Chondrocyte (in vitro differentiated cells): ENCODE results near the gene NR2F1-AS1. TPM values are rescaled to one million over a fixed set of nuclear protein-coding genes. Genes with fewer than 3 reads are reported as not detected.

ENCODE experiments used
- DNase-seq: peaks from one replicate; pipeline ENCODE4 v3.0.0; 2021; ENCODE audit warnings: mixed read lengths, low spot score
- H3K27ac Mint-ChIP-seq: one replicate; pipeline ENCODE4 v1.8.0; 2021; ENCODE audit warnings: mild to moderate bottlenecking, moderate library complexity, mixed read lengths; ENCODE audit not compliant: unreplicated experiment
- H3K27me3 Mint-ChIP-seq: 2 replicates; pipeline ENCODE4 v1.8.0; 2021; ENCODE audit warnings: low read depth, mixed read lengths
- H3K36me3 Mint-ChIP-seq: 2 replicates; pipeline ENCODE4 v1.8.0; 2021; ENCODE audit warnings: low read depth, mixed read lengths
- H3K4me1 Mint-ChIP-seq: 2 replicates; pipeline ENCODE4 v1.8.0; 2021; ENCODE audit warnings: low read depth, mild to moderate bottlenecking, mixed read lengths
- H3K4me3 Mint-ChIP-seq: one replicate; pipeline ENCODE4 v1.8.0; 2021; ENCODE audit warnings: mild to moderate bottlenecking, moderate library complexity, mixed read lengths; ENCODE audit not compliant: unreplicated experiment
- H3K9me3 Mint-ChIP-seq: 2 replicates; pipeline ENCODE4 v1.8.0; 2021; ENCODE audit warnings: low read depth, mixed read lengths
- total RNA-seq: library from RNA; stranded (reverse); gene quantifications from 3 replicates; pipeline ENCODE4 v1.2.1, GENCODE V29; 2021
- TF ChIP-seq, protein P1 (sequence below): fragments of 200-600 bp; sonication (generic); IDR thresholded peaks from 2 replicates; pipeline ENCODE4 v1.5.0; 2021; ENCODE audit warnings: antibody characterized with exemption, mild to moderate bottlenecking, moderate library complexity

The NR2F1-AS1 gene
- total RNA-seq, 1 donor from 2014 or later, result 16.2 TPM

DNA sequence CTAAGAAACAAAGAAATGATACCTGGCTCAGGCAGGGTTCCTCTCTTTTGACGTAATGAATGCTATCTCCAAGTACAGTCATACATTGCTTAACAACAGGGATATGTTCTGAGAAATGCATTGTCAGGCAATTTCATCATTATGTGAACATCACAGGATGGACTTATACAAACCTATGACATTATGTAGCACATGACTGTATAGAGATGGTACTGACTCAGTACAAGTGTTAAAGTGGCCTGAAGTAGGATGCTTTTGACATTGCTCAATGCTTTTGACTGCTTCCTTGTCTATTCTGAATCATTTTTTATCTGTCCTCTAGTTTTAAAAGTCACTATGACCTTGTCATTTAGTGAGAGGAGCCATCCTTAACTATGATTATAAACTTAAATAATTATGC is 147.6 kb downstream of the NR2F1-AS1 start:
- H3K27ac Mint-ChIP-seq, result no peak overlapping the region
- no peak overlapping the region for H3K4me3 Mint-ChIP-seq
- H3K4me1 Mint-ChIP-seq, result no peaks in the 10 kb centered on the region
- no peaks in the 10 kb centered on the region for H3K9me3 Mint-ChIP-seq
- DNase-seq, result no peak
- TF ChIP-seq, protein P1, sequence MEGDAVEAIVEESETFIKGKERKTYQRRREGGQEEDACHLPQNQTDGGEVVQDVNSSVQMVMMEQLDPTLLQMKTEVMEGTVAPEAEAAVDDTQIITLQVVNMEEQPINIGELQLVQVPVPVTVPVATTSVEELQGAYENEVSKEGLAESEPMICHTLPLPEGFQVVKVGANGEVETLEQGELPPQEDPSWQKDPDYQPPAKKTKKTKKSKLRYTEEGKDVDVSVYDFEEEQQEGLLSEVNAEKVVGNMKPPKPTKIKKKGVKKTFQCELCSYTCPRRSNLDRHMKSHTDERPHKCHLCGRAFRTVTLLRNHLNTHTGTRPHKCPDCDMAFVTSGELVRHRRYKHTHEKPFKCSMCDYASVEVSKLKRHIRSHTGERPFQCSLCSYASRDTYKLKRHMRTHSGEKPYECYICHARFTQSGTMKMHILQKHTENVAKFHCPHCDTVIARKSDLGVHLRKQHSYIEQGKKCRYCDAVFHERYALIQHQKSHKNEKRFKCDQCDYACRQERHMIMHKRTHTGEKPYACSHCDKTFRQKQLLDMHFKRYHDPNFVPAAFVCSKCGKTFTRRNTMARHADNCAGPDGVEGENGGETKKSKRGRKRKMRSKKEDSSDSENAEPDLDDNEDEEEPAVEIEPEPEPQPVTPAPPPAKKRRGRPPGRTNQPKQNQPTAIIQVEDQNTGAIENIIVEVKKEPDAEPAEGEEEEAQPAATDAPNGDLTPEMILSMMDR, result no peak
- H3K36me3 Mint-ChIP-seq, result peaks cover 3% of the 10 kb centered on the region
- no peaks in the 10 kb centered on the region for H3K27me3 Mint-ChIP-seq

DNA sequence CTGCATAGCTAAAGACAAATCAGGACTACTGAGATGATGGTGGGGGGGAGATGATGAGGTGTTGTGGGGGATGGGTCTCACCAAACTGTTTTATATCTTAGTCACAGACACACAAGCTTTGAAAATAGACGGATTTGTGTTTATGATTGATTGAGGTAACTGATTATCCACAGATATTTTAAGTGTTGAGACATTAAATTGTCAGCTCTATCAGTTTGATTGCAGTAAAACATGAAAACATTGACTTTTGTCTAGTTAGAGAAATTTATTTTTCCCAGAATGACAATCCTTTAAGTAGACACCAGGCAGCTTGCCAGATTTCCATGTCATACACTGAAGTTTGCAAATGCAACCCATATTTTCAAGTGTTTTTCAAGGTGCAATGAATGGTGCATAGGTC is 149.8 kb downstream of the NR2F1-AS1 start:
- Mint-ChIP-seq H3K27me3 (no peaks in the 10 kb centered on the region), H3K9me3 (no peaks in the 10 kb centered on the region), H3K4me3 (no peak overlapping the region), H3K4me1 (no peaks in the 10 kb centered on the region), H3K36me3 (no peaks in the 10 kb centered on the region), H3K27ac (no peak overlapping the region)
- TF ChIP-seq, protein P1, result no peak
- DNase-seq, result no peak

DNA sequence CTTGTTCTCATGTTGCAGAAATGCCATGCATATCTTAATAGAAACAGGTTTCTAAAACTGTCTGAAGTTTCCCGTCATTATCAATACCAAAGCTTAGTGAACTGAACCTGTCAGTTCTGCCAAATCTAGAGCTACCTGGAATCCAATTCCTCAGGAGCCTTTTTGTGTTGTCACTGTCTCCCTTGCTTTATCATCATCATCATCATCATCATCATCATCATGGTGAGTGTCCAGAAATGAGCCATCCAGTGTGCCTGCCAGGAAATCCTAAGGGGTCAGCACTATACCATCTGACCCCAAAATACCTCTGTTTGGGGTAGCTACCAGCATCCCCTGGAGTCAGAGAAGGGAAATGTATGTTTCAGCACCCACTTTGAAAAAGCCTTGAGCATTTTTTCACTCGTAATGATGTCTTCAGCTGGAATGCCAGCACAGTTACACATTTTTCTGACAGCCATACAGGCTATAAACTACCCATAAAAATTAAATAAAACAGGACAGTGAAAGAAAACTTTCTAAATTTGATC is 150.3 kb downstream of the NR2F1-AS1 start:
- Mint-ChIP-seq H3K27ac (no peak overlapping the region), H3K27me3 (no peaks in the 10 kb centered on the region), H3K36me3 (no peaks in the 10 kb centered on the region), H3K9me3 (no peaks in the 10 kb centered on the region), H3K4me3 (no peak overlapping the region), H3K4me1 (no peaks in the 10 kb centered on the region)
- TF ChIP-seq, protein P1, result no peak
- DNase-seq, result no peak

DNA sequence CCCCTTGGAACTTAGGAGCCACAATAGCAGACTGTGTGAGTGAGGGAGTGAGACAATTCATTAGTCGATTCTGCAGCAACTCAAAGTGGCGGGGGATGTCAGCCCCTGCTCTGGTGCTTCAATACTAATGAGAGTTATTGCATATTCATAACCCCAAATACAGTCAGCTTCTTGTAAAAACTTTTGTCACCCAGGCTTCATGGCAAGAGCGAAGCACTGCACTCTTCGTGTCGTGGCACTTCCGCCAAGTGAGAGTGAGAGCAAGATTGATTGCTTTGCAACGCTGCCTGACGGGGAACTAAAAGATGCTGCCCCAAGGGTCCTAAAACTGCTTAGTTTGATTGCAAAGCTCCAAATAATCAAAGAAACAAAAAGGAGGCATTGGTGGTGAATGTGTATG is 150.9 kb downstream of the NR2F1-AS1 start:
- no peak overlapping the region for H3K27ac Mint-ChIP-seq
- H3K4me1 Mint-ChIP-seq, result no peaks in the 10 kb centered on the region
- no peak overlapping the region for H3K4me3 Mint-ChIP-seq
- H3K36me3 Mint-ChIP-seq, result no peaks in the 10 kb centered on the region
- DNase-seq, result no peak
- TF ChIP-seq, protein P1, result no peak
- H3K9me3 Mint-ChIP-seq, result no peaks in the 10 kb centered on the region
- no peaks in the 10 kb centered on the region for H3K27me3 Mint-ChIP-seq

DNA sequence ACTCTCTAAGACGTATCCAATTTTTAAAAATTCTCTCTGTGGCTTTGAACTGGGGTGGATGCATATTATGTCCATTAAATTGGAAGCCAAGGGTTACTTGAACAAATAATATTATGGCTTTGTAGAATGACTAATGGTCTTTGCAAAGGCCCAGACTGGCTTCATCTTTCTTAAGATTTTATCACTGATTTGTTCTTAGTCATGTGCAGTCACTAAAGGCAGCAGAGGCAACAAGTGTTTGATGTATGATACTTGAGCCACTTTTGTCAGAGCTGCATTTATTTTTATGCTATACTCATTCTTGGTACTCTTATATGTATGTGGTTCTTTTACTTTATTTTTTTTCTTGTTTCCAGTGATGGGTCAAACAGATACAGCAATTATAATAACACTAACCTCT is 152.2 kb downstream of the NR2F1-AS1 start:
- H3K36me3 Mint-ChIP-seq, result no peaks in the 10 kb centered on the region
- no peak for DNase-seq
- H3K4me3 Mint-ChIP-seq, result no peak overlapping the region
- TF ChIP-seq, protein P1, result no peak
- H3K27ac Mint-ChIP-seq, result no peak overlapping the region
- no peaks in the 10 kb centered on the region for H3K27me3 Mint-ChIP-seq
- H3K4me1 Mint-ChIP-seq, result no peaks in the 10 kb centered on the region
- no peaks in the 10 kb centered on the region for H3K9me3 Mint-ChIP-seq
